HG02884 (cell line): ENCODE results near the gene BAX.

Experiments
- ATAC-seq: cut with Tn5 transposase; IDR thresholded peaks from one replicate; pipeline ENCODE4 v1.9.1; 2021; ENCODE audit warnings: mild to moderate bottlenecking, moderate library complexity; ENCODE audit not compliant: unreplicated experiment

The BAX gene

GRCh38 chr19:49011194-49011593, 56.5 kb downstream of the BAX start:
- ATAC-seq = no peak
